ENCODE measurements around the gene KRTCAP3. TPM values are rescaled to one million over a fixed set of nuclear protein-coding genes. Genes with fewer than 3 reads are reported as not detected.

KRTCAP3 gene
- polyA plus RNA-seq, 2 of the 4 experiments (the other 2 are of a cell fraction), result 0.68 to 1.3 TPM

DNA sequence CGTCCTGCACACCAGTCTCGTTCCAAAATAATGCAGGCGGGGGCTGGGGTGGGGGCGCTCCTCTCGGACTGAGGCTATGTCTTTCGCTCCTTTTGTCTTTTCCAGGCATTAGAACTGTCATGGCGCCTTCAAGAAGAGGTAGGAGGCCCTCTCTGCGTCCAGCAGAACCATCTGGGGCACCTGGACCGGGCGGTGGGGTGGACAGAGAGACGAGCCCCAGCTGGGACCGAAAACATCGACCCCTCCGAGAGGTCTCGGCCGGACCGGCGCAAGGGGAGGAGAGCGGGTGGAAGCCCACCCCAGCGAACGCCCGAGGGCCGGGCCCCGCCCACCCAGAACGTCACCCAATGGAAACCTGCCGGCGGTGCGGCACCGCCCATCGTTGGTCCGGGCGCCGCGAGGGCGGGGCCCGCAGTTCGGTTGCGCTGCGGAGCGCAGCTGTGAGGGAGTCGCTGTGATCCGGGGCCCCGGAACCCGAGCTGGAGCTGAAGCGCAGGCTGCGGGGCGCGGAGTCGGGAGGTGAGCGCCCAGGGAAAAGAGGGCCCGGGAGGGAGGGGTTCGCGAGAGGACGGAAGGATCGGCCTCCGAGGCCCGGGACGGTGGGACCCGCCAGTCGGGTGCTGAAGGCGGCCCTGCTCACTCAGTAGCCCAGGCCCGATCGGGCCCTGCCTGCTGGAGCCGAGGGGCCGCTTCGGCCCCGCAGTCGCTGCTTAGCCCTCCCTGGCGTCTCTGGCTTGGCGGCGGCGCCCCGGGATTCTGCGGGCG is 13.8 kb upstream of the KRTCAP3 start, which contains the start of gene NRBP1:
TSS of gene NRBP1 (plus strand) at position 419 of the 765 bp plus-strand sequence. CDS start 4,643 bp downstream, outside the sequence.
- DNase-seq (ENCODE audit: low read depth in 1 of 2, low spot score in 1 of 2), result peak; percentile 88 to 93
- H3K4me3 ChIP-seq, result peak within 1 kb of the TSS; percentile 89
- ChIA-PET POLR2A (interaction anchor here (0.6 to 3.1 kb wide), 16 partner anchors 9 to 1126 kb away, joined by 3 to 78 read pairs (median 4); partner anchors contain the start of genes CCDC121, GPN1, PPM1G and ZNF512), CTCF (interaction anchor here (0.9 to 10.4 kb wide), 10 partner anchors 8 to 205 kb away, joined by 3 to 72 read pairs (median 4); partner anchors contain the start of gene PPM1G)
- ATAC-seq, result peak; percentile 90 to 94
- peak within 1 kb of the TSS; percentile 97 to 98 for H3K27ac ChIP-seq
- H3K9me3 ChIP-seq, result no peaks in the 10 kb centered on the region
- H3K4me2 ChIP-seq, result peak within 1 kb of the TSS; percentile 85
- WGBS (ENCODE audit: missing lambda C conversion rate), result under 1% methylated on average over 48 of the region's 75 CpGs
- no peak for FAIRE-seq
- peaks cover 27% of the 10 kb centered on the region for H3K4me1 ChIP-seq
- TF ChIP-seq ESRRA (IDR thresholded peaks at IDR 0.05; ENCODE audit: borderline replicate concordance, low read length) (no peak), HOXB5 (CRISPR knock-in tag; IDR thresholded peaks at IDR 0.05) (no peak), ZFP36 (IDR thresholded peaks at IDR 0.05; ENCODE audit: borderline replicate concordance, partially characterized antibody) (no peak), FOSL2 (IDR thresholded peaks at IDR 0.05) (no peak), FOSL2 (CRISPR knock-in tag; IDR thresholded peaks at IDR 0.05) (no peak), CBX8 (IDR thresholded peaks at IDR 0.05) (no peak), CHD4 (IDR thresholded peaks at IDR 0.05; ENCODE audit: borderline replicate concordance) (no peak), ZNF302 (CRISPR knock-in tag; IDR thresholded peaks at IDR 0.05) (no peak), CBX2 (IDR thresholded peaks at IDR 0.05; ENCODE audit: borderline replicate concordance, low read depth) (no peak), RNF2 (IDR thresholded peaks at IDR 0.05; ENCODE audit: borderline replicate concordance, low read depth) (no peak), SMC3 (IDR thresholded peaks at IDR 0.05) (no peak), EHMT2 (IDR thresholded peaks at IDR 0.05; ENCODE audit: low read depth) (no peak), KDM5A (IDR thresholded peaks at IDR 0.05) (no peak), TP53 (CRISPR knock-in tag; IDR thresholded peaks at IDR 0.05) (no peak), MAFK (IDR thresholded peaks at IDR 0.05; ENCODE audit: partially characterized antibody) (no peak), MYC (IDR thresholded peaks at IDR 0.05; ENCODE audit: borderline replicate concordance, low read length) (no peak), ZC3H11A (IDR thresholded peaks at IDR 0.05) (no peak), HOXB13 (CRISPR knock-in tag; IDR thresholded peaks at IDR 0.05; ENCODE audit: low read depth) (no peak), FOSB (CRISPR knock-in tag; IDR thresholded peaks at IDR 0.05) (no peak), RCOR1 (IDR thresholded peaks at IDR 0.05; ENCODE audit: low read depth, low read length) (no peak), EHF (CRISPR knock-in tag; IDR thresholded peaks at IDR 0.05) (no peak), HOXA7 (CRISPR knock-in tag; IDR thresholded peaks at IDR 0.05) (no peak), HEYL (CRISPR knock-in tag; IDR thresholded peaks at IDR 0.05) (no peak), BHLHE40 (IDR thresholded peaks at IDR 0.05; ENCODE audit: low read depth, low read length) (no peak), FOXS1 (CRISPR knock-in tag; IDR thresholded peaks at IDR 0.05) (no peak), JUNB (IDR thresholded peaks at IDR 0.05) (no peak), NFE2L2 (conservative IDR thresholded peaks at IDR 0.05; ENCODE audit: low read length) (no peak), CHD2 (IDR thresholded peaks at IDR 0.05; ENCODE audit: low read length, partially characterized antibody) (no peak), POLR2A (IDR thresholded peaks at IDR 0.05; ENCODE audit: low read length) (peak; percentile 93), SREBF2 (IDR thresholded peaks at IDR 0.05) (no peak)
- TF ChIP-seq, protein P1, sequence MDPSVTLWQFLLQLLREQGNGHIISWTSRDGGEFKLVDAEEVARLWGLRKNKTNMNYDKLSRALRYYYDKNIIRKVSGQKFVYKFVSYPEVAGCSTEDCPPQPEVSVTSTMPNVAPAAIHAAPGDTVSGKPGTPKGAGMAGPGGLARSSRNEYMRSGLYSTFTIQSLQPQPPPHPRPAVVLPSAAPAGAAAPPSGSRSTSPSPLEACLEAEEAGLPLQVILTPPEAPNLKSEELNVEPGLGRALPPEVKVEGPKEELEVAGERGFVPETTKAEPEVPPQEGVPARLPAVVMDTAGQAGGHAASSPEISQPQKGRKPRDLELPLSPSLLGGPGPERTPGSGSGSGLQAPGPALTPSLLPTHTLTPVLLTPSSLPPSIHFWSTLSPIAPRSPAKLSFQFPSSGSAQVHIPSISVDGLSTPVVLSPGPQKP (IDR thresholded peaks at IDR 0.05; ENCODE audit: low read depth, low read length), result no peak
- TF ChIP-seq, protein P2, sequence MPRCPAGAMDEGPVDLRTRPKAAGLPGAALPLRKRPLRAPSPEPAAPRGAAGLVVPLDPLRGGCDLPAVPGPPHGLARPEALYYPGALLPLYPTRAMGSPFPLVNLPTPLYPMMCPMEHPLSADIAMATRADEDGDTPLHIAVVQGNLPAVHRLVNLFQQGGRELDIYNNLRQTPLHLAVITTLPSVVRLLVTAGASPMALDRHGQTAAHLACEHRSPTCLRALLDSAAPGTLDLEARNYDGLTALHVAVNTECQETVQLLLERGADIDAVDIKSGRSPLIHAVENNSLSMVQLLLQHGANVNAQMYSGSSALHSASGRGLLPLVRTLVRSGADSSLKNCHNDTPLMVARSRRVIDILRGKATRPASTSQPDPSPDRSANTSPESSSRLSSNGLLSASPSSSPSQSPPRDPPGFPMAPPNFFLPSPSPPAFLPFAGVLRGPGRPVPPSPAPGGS (IDR thresholded peaks at IDR 0.05), result peak; percentile 73; the same call in 1 of the 3 replicates
- TF ChIP-seq, protein P3, sequence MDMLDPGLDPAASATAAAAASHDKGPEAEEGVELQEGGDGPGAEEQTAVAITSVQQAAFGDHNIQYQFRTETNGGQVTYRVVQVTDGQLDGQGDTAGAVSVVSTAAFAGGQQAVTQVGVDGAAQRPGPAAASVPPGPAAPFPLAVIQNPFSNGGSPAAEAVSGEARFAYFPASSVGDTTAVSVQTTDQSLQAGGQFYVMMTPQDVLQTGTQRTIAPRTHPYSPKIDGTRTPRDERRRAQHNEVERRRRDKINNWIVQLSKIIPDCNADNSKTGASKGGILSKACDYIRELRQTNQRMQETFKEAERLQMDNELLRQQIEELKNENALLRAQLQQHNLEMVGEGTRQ (IDR thresholded peaks at IDR 0.05), result no peak
- TF ChIP-seq, protein P4, sequence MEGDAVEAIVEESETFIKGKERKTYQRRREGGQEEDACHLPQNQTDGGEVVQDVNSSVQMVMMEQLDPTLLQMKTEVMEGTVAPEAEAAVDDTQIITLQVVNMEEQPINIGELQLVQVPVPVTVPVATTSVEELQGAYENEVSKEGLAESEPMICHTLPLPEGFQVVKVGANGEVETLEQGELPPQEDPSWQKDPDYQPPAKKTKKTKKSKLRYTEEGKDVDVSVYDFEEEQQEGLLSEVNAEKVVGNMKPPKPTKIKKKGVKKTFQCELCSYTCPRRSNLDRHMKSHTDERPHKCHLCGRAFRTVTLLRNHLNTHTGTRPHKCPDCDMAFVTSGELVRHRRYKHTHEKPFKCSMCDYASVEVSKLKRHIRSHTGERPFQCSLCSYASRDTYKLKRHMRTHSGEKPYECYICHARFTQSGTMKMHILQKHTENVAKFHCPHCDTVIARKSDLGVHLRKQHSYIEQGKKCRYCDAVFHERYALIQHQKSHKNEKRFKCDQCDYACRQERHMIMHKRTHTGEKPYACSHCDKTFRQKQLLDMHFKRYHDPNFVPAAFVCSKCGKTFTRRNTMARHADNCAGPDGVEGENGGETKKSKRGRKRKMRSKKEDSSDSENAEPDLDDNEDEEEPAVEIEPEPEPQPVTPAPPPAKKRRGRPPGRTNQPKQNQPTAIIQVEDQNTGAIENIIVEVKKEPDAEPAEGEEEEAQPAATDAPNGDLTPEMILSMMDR (IDR thresholded peaks at IDR 0.05), result peak; percentile 35; the same call in 1 of the 3 replicates
- TF ChIP-seq, protein P5, sequence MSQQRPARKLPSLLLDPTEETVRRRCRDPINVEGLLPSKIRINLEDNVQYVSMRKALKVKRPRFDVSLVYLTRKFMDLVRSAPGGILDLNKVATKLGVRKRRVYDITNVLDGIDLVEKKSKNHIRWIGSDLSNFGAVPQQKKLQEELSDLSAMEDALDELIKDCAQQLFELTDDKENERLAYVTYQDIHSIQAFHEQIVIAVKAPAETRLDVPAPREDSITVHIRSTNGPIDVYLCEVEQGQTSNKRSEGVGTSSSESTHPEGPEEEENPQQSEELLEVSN (IDR thresholded peaks at IDR 0.05; ENCODE audit: borderline replicate concordance, low read depth), result no peak
- TF ChIP-seq, protein P6, sequence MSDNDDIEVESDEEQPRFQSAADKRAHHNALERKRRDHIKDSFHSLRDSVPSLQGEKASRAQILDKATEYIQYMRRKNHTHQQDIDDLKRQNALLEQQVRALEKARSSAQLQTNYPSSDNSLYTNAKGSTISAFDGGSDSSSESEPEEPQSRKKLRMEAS (IDR thresholded peaks at IDR 0.05), result peak; percentile 29
